Nephron (organoid): ENCODE measurements around the gene UCHL1.

Experiments used
- H3K27ac Mint-ChIP-seq, 3 experiments: 2 replicates each; pipeline ENCODE4 v1.8.0; 2020; ENCODE audit warnings: mixed read lengths in 3 of 3, mild to moderate bottlenecking in 2 of 3, moderate library complexity in 1 of 3
- H3K27me3 Mint-ChIP-seq: 2 replicates; pipeline ENCODE4 v1.8.0; 2021; ENCODE audit warnings: low read depth, mild to moderate bottlenecking, moderate library complexity, mixed read lengths
- H3K36me3 Mint-ChIP-seq: 2 replicates; pipeline ENCODE4 v1.8.0; 2020; ENCODE audit warnings: low read depth, mixed read lengths
- H3K4me1 Mint-ChIP-seq: 2 replicates; pipeline ENCODE4 v1.8.0; 2020; ENCODE audit warnings: mixed read lengths
- H3K4me3 Mint-ChIP-seq, 3 experiments: 2 replicates each; pipeline ENCODE4 v1.8.0; 2020; ENCODE audit warnings: mild to moderate bottlenecking in 3 of 3, mixed read lengths in 3 of 3, moderate library complexity in 2 of 3
- H3K9me3 Mint-ChIP-seq: 2 replicates; pipeline ENCODE4 v1.8.0; 2020; ENCODE audit warnings: mixed read lengths
- TF ChIP-seq, protein P1 (sequence below), 3 experiments: fragments of 200-600 bp; sonication (generic); IDR thresholded peaks; one replicate each; pipeline ENCODE4 v1.5.0; 2021; ENCODE audit warnings: antibody characterized with exemption in 3 of 3; ENCODE audit not compliant: unreplicated experiment in 3 of 3

Gene UCHL1

DNA sequence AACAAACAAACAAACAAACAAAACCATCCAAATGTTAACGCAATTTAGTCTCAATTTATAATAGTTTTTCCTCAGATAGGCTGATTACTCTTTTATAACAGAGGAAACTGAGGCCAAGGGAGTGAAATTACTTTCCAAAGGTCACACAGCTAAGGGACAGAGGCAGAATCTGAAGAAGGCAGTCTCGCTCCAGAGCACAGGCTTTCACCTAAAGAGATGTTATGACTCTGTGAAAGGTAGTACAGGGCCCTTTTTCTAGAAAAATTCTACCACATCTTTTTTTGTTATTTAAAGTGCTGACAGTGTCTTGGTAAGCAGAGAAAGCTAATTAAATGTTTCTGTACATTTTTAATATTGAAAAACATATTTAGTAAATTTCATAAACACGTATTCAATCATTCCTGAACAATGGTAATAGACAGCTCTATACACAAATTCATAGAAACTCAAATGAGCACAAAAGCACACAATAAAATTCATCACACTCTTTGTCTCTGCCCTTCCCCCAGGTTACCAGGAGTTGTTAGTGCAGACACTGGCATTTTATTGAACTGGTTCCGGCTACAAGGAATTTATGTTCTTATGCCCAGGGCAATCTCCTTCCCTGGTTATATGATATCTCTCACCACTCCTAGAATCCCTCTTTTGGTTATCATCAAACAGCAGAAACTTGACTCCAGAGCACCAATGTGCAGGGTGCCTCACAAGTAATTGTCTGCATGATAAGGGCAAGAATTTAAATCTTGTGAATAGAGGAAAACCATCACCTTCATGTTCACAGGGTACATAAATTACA is 34.7 kb upstream of the UCHL1 start:
- Mint-ChIP-seq H3K9me3 (no peaks in the 10 kb centered on the region), H3K4me1 (peaks cover under 1% of the 10 kb centered on the region)

DNA sequence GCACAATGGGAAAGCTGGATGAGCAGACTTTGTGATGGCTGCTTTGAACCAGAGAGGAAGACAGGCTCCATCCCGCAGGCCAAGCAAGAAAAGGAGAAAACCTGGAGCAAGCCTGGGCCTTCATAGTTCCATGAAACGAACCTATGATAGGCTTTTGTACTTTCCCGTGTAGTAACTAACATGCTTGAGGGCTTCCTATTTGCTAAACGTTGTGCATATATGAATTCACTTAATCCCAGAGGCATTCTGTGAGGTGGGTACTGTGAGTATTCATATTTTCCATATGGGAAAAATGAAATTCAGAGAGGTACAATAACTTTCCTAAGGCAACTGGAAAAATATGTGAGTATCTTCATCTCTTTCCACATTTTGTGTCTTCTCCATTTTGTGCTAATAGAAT is 28.8 kb upstream of the UCHL1 start:
- Mint-ChIP-seq H3K9me3 (no peaks in the 10 kb centered on the region), H3K27ac (no peak overlapping the region), H3K36me3 (no peaks in the 10 kb centered on the region), H3K4me3 (no peak overlapping the region), H3K27me3 (peaks cover 6% of the 10 kb centered on the region), H3K4me1 (no peaks in the 10 kb centered on the region)
- TF ChIP-seq, protein P1, sequence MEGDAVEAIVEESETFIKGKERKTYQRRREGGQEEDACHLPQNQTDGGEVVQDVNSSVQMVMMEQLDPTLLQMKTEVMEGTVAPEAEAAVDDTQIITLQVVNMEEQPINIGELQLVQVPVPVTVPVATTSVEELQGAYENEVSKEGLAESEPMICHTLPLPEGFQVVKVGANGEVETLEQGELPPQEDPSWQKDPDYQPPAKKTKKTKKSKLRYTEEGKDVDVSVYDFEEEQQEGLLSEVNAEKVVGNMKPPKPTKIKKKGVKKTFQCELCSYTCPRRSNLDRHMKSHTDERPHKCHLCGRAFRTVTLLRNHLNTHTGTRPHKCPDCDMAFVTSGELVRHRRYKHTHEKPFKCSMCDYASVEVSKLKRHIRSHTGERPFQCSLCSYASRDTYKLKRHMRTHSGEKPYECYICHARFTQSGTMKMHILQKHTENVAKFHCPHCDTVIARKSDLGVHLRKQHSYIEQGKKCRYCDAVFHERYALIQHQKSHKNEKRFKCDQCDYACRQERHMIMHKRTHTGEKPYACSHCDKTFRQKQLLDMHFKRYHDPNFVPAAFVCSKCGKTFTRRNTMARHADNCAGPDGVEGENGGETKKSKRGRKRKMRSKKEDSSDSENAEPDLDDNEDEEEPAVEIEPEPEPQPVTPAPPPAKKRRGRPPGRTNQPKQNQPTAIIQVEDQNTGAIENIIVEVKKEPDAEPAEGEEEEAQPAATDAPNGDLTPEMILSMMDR (IDR thresholded peaks at IDR 0.05; ENCODE audit: unreplicated experiment in 3 of 3) = no peak

More for the DNA sequence above, 34.7 kb upstream of the UCHL1 start:
- H3K27ac Mint-ChIP-seq = no peak overlapping the region
- H3K27me3 Mint-ChIP-seq = peaks cover 3% of the 10 kb centered on the region
- H3K4me3 Mint-ChIP-seq = no peak overlapping the region
- no peaks in the 10 kb centered on the region for H3K36me3 Mint-ChIP-seq
- TF ChIP-seq, protein P1 (IDR thresholded peaks at IDR 0.05; ENCODE audit: unreplicated experiment in 3 of 3) = no peak

DNA sequence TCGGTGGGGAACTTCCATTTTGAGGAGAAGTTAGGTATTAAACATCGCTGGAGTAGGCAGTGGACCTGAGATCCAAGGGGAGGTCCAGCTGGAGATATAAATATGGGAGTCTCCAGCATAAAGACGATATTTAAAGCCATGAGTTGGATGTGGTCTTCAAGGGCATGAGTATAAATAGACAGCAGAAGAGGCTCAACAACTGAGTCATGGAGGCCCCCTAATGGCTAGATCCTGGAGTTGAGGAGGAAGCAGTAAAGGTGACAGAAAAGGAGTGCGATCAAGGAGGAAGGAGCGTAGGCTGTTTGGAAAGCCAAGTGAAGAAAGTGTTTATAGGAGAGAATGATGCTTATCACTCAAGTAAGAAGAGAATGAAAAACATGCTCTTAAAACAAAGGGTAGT is 24.3 kb upstream of the UCHL1 start:
- H3K4me3 Mint-ChIP-seq = no peak overlapping the region
- H3K27me3 Mint-ChIP-seq = peaks cover 6% of the 10 kb centered on the region
- no peaks in the 10 kb centered on the region for H3K36me3 Mint-ChIP-seq
- TF ChIP-seq, protein P1 (IDR thresholded peaks at IDR 0.05; ENCODE audit: unreplicated experiment in 3 of 3) = no peak
- no peaks in the 10 kb centered on the region for H3K9me3 Mint-ChIP-seq
- H3K4me1 Mint-ChIP-seq = no peaks in the 10 kb centered on the region
- H3K27ac Mint-ChIP-seq = no peak overlapping the region

DNA sequence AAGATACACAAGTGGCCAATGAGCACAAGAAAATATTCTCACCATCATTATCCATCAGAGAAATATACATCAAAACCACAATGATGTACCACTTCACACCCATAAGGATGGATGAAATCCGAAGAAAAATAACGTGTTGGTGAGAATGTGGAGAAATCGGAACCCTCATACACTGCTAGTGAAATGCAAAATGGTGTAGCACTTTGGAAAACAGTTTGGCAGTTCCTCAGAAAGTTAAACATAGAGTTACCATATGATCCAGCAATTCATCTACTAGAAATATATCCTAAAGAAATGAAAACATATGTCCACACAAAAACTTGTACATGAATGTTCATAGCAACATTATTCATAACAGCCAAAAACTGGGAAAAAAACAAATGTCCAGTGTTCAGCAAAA is 23.9 kb upstream of the UCHL1 start:
- H3K27ac Mint-ChIP-seq = no peak overlapping the region
- H3K27me3 Mint-ChIP-seq = peaks cover 6% of the 10 kb centered on the region
- TF ChIP-seq, protein P1 (IDR thresholded peaks at IDR 0.05; ENCODE audit: unreplicated experiment in 3 of 3) = no peak
- H3K4me3 Mint-ChIP-seq = no peak overlapping the region
- no peaks in the 10 kb centered on the region for H3K9me3 Mint-ChIP-seq
- no peaks in the 10 kb centered on the region for H3K36me3 Mint-ChIP-seq
- H3K4me1 Mint-ChIP-seq = no peaks in the 10 kb centered on the region

DNA sequence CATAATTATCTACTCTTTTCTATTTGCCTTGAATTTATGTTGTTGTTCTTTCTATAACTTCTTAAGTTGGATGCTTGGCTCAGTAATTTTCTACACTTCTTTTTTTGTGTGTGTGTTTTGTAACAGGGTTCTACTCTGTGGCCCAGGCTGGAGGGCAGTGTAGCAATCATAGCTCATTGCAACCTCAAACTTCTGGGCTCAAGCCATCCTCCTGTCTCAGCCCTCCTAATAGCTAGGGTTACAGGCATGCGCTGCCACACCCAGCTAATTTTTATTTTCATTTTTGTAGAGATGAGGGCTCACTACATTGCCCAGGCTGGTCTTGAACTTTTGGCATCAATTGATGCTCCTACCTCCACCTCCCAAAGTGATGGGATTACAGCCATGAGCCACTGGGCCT is 20.7 kb upstream of the UCHL1 start:
- Mint-ChIP-seq H3K27ac (no peak overlapping the region), H3K36me3 (no peaks in the 10 kb centered on the region), H3K9me3 (peaks cover 4% of the 10 kb centered on the region), H3K27me3 (no peaks in the 10 kb centered on the region), H3K4me3 (no peak overlapping the region), H3K4me1 (no peaks in the 10 kb centered on the region)
- TF ChIP-seq, protein P1 (IDR thresholded peaks at IDR 0.05; ENCODE audit: unreplicated experiment in 3 of 3) = no peak

DNA sequence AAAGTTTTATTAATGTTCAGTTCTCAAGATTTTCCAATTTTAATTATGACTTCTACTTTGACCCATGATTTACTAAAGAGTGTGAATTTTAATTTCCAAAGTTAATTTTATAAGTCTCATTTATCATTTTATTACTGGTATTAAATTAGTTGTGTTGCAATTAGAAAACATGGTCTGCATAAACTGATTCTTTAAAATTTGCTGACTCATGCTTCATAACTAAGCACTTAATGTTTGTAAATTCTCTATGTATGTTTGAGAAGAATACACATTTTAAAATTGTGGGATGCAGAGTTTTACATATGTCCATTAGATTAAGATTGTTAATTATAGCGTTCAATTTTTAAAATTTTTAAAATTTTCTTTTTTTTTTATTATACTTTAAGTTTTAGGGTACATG is 20.2 kb upstream of the UCHL1 start:
- no peak overlapping the region for H3K4me3 Mint-ChIP-seq
- no peak overlapping the region for H3K27ac Mint-ChIP-seq
- H3K27me3 Mint-ChIP-seq = no peaks in the 10 kb centered on the region
- no peaks in the 10 kb centered on the region for H3K36me3 Mint-ChIP-seq
- no peaks in the 10 kb centered on the region for H3K4me1 Mint-ChIP-seq
- H3K9me3 Mint-ChIP-seq = peaks cover 4% of the 10 kb centered on the region
- TF ChIP-seq, protein P1 (IDR thresholded peaks at IDR 0.05; ENCODE audit: unreplicated experiment in 3 of 3) = no peak
